GM19328 (cell line): ENCODE data around the gene CLRN3.
A peak's percentile ranks its signal among the peaks of the same experiment; 100 is the strongest.

Experiments
- ATAC-seq: cut with Tn5 transposase; IDR thresholded peaks from one replicate; pipeline ENCODE4 v1.9.1; 2021; ENCODE audit warnings: mild to moderate bottlenecking, moderate library complexity; ENCODE audit not compliant: unreplicated experiment

CLRN3 gene

DNA sequence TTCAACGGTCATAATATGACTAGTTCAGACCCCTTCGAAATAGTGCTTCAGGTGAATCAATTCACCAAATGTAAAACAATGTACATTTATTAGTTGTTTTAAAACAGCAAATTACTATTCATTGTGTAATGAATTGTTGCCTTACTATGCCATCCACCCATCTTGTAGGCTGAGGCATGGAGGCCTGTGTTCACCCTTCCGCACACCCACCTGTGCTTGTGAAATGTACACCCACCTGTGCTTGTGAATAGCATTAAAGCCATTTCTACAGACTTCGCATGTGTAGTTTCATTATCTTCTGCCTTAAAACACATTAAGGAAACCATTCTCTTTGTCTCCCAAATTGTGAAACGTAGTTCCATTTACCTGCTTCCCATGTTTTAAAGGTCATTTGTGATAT is 16.8 kb downstream of the CLRN3 start:
- ATAC-seq: no peak

DNA sequence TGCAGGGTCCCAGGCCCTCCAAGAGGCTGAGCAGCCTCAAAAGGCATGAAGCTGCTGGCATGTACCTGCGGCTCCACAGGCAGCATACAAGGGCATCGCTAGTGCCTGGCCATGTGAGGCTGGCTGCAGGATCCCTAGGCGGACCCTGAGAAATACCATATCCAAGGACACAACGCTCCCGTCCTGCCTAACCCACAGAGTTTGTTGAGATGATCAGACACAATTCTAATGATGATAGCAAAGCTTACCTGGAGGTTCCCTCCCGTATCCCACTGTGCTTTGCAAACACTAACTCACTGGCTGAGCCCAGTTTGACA is 17.3 kb downstream of the CLRN3 start:
- no peak for ATAC-seq

DNA sequence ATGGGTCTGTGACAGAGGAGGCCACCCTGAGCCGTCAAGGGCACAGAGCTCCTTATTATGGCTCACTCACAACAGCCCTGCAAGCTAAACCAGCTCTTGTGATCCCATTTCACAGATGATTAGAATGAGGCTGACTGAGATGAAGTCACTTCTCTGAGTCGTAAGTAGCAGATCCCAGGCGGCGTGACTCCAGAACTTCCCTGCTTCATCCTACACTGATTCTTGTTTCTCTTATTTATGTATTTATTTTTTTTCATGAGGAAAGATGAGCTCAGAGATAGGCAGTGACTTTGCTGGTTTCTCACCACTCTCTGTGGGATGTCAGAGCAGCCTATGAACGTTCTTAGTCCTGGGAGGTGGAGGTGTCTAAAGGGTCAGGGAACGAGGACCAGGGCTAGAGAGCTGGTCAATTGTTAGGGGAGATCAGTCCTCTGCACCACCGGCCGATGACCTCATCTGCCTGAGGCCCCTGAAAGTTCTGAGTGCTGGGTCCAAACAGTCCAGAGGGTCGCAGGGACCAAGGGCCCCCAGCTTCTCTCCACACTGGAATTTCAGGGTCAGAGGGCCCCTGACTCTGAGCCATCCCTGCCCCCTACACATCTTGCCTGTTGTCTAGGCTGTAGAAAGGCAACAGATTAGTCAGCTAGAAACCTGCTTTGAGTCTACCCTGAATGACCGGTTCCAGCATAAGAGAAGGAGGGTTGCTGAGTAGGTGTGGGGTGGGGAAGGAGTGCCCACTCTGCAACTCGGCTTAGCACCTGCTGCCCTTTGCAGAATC is 17.9 kb downstream of the CLRN3 start:
- ATAC-seq: no peak

DNA sequence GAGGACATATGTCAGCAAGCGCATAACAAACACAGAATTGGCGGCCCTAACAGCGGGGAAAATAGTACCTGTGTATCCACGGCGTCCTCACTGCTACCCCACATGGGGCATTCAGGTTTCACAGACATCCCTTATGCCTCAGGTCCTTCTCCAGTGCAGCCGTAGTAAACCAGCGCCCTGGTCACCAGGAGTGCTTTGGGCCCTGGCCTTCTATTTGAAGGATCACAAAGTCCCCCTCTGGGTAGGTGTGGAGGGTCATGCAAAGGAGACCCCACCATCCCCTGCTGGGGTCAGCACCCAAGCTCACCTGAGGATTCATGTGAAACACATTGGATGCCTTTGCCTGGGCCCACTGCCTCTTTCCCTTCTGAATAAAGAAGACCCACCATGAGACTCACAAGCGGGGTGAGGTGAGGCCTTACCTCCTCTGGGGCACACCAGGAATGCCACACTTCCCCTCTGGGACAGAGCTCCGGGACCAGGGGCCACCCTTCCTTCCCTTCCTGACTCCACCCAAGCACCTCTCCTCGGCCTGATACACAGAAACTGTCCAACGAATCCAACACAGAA is 18.8 kb downstream of the CLRN3 start:
- no peak for ATAC-seq

DNA sequence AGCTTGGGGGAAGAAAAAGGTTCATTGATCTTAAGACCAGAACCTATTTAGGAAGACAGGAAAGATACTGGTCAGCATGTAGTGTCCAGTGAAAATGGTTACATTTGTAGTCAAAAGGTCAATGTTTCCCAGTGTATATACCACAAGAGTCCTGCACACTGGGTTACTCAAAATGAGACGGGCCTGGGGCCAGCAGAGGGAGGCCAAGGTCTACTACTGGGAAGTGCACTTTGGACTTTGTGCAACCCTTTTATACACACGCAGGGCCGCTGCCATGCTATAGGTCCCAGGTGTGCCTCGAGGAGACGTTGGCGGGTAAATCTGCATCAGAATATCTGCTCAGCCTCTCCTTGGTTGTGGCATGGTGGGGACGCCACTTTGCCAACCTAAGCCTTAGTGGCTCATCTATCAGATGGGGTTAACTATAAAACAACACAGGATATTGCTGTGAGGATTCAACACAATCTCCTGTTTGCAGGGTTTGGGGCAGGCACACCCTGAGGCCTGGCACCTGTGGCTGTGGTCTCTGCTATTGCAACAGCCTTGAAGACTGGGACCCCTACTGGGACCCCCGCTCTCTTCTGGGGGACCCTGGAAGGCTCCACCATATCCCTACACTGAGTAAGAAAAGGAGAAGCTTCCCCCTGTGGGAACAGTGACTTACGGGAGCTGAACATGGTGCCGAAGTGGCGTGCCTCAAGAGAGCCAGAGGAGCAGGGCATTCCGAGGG is 19.7 kb downstream of the CLRN3 start:
- ATAC-seq: no peak

DNA sequence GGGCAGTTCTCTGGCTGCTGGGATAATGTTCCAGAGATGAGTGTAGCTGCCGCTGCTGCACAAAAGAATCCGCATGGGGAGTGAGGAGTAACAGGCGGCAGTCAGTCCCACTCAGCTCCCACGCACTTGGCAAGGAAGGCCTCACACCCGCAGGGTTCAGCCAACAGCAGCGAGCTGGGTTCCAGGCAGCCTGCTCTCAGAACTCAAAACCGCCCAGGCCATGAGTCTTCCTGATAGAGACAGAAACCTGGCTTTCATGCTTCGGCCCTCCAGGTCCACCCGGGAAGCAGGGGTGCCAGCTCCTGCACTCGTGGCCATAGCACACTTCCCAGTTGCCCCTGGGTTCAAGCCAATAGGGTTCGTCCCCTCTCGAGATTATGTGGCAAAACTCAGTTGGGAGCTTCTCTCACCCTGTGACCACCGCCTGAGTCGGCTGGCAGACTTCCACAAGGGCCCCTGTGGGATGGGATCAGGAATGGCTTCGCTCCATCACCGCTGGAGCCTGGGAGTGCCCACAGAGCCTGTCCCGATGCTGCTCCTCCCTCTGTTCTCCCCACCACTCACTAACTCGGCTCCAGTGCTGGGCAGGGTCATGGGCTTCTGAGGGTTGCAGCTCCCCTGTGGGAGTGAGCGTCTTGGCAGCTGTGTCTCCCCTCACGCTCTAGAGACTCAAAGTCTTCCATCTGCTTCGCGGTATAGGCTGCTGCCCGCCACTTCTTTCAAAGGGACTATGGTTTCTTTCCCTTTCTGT is 20.6 kb downstream of the CLRN3 start:
- ATAC-seq: no peak

DNA sequence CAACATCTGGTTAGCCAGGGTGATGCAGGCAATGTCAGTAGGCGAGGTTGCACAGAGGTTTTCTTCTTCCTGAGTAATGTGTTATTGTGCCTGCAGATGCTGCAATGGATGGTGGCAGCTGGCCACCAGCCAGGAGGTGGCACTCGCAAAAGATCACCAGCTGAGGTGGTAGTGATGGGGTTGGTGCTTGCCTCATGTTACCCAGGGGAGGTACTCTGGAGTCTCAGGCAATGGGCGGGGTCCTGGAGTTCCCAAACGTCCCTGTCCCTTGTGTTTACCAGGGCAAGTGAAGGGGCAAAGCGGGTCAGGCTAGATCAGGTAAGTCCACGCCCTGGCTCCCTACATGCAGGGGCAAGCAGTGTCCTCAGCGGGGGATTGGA is 21.1 kb downstream of the CLRN3 start:
- ATAC-seq: no peak

DNA sequence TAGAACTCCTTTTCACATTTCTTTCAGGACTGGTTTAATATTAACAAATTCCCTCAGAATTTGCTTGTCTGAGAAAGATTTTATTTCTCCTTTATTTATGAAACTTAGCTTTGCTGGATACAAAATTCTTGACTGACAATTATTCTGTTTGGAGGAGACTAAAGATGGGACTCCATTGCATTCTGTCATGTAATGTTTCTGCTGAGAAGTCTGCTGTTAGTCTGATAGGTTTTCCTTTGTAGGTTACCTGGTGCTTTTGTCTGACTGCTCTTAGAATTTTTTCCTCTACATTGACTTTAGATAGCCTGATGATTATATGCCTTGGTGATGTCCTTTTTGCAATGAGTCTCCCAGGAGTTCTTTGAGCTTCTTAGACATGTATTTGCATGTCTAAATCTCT is 23.4 kb downstream of the CLRN3 start:
- no peak for ATAC-seq

DNA sequence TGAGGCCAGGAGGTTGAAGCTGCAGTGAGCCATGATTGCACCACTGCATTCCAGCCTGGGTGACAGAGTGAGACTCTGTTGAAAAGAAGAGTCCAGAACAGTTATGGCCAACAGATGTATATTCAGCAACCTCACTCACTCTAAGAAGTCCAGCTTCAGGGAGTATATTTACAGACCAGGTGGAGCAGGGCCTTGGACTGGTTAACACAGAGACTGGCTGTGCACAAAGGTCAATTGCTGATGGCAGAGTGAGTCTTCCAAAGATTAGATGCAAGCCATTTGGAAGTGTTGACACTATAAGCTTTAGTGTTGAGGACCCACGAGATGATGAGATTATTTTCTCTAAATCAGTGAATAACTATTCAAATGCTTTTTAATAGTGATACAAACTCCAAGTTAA is 24.9 kb downstream of the CLRN3 start:
- no peak for ATAC-seq

DNA sequence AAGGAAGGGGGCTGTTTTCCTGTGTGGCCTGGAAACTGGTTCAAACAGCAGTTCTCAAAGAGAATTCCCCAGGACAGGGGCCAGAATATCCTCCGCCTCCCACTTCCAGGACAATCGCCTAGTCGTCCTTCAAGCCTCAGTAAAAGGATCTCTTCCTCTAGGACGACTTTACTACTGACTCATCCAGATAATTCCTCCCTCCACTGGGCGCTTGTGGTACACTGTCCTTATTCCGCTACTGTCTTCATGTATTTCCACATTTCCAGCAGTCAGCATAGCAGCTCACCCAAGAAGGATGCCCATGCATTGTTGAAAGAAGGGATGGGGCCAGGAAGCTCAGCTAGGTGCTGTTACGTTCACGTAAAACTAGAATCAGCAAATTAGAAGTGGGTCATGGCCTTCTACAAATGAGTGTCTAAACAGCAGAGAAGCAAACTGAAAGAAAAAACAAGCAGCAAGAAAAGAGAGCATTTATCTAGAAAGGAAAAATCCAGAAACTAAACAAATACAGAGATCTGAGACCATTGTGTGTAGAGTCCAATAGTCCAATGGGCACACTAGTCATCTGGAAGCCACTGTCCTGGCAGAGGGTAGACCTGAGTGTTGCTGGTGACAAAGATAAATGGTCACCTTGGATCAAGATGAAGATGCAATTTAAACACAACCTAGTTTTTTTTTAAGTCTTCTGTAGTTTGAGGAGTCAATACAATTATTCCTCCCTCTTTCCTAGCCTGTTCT is 26.3 kb downstream of the CLRN3 start:
- no peak for ATAC-seq

DNA sequence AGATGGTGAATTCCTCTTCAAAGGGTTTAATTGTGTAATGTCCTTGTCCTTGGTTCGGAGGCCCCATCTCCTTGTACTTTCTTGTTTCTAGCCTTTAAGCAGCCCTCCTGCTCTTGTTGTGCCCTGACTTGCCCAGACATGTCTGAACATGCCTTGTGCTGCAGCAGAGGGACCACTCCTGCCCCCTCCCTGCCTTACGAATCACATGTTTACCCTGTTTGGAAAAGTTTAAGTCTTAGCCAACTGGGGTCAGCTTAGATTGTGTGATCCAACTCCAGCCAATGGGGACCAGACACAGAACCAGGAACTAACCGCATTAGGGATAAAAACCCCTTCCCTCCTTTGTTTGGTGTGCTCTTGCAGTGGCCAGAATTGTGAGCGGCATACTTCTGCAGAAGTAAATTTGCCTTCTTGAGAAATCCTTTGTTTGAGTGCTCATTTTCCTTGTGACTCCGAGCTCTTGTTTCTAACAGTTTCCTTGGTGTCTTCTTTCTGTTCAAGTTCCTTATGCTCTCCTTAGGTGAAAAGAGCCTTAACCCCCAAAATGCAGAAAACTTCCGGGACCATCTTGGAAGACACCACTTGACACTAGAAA is 29.4 kb downstream of the CLRN3 start:
- no peak for ATAC-seq

DNA sequence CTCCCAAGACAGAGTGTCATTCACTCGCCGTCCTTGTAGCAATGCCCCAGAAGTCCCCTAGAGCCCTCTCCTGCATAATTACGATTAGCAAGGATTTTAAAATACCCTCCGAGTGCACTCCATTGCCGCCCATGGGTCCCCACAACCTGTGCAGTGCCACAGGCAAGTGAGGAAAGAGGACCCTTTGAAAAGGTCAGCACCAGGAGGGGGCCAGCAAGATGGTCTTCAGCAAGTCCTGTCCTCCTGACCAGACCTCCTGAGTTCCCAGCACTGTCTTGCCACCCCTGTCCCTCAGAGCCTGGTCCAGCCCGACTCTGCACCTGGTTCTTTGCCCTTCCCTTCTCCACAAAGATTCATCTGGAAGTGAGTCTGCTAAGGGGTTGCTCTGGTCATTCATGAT is 32.1 kb downstream of the CLRN3 start:
- ATAC-seq: no peak

DNA sequence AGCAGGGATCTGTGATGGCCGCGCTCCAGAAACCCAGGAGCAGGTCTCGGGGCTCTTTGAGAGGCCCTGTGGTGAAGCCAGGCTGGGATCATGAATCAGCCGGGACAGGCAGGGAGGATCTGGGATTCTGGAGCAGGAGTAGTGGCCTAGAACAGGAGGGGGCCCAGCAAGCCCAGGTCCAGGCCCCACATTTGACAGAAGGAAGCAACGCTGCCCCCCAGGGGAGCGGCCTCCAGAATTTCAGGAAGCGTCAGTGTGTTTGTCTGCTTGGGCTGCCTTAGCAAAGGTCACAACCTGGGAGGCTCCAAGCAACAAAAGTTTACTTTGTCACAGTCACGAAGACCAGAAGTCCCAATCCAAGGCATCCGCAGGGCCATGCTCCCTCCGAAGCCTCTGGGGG is 36.8 kb downstream of the CLRN3 start:
- no peak for ATAC-seq

DNA sequence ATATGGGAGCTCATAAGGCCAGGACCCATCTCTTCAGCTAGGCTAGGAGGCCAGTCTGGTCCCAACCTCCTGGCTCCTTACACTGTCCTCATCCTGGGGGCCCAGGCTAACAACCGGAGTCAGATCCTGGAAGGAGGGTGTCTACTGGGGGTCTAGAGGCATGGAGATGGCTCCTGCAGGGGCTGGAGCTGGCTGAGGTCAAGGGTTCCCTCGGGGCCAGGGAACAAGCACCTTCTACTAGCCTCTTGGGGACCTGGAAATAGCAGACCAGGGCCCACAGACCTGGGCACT is 37.2 kb downstream of the CLRN3 start:
- no peak for ATAC-seq

DNA sequence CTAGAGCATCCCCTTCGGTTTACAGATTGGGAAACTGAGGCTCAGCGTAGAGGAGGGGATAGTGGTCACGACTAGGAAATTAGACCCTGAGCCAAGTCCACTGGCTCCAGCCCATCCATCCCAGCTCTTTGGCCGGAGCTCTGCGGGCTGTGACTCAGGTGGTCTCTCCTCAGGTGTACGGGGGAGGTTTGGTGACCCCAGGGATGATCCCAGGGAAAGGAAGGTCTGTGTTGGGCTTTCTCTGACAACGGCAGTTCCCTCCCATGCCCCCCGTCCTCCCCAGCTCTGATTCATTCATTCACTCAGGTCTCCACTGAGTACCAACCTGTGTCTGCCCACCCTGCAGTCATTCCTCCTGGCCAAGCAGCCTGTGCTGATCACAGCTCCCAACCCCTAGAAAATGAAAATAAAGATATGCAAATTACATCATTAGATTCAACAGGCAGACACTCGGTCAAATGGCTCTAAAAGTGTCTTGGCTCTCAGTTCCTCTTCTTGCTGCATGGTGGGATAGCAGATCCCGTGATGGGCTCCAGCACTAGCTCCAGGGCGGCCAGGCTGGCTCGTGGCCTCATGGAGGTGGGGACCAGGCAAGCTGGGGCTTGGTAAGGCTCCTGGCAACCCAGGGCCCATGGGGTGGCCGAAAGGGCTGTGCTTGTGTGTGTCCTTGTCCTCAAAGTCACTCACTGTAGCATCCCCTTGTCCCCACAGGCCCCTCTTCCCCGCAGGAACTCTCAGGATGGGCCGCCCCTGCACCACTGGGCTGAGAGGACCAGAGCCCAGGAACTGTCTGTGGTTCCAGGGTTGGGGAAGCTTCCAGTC is 37.8 kb downstream of the CLRN3 start:
- ATAC-seq: peak; percentile 39

DNA sequence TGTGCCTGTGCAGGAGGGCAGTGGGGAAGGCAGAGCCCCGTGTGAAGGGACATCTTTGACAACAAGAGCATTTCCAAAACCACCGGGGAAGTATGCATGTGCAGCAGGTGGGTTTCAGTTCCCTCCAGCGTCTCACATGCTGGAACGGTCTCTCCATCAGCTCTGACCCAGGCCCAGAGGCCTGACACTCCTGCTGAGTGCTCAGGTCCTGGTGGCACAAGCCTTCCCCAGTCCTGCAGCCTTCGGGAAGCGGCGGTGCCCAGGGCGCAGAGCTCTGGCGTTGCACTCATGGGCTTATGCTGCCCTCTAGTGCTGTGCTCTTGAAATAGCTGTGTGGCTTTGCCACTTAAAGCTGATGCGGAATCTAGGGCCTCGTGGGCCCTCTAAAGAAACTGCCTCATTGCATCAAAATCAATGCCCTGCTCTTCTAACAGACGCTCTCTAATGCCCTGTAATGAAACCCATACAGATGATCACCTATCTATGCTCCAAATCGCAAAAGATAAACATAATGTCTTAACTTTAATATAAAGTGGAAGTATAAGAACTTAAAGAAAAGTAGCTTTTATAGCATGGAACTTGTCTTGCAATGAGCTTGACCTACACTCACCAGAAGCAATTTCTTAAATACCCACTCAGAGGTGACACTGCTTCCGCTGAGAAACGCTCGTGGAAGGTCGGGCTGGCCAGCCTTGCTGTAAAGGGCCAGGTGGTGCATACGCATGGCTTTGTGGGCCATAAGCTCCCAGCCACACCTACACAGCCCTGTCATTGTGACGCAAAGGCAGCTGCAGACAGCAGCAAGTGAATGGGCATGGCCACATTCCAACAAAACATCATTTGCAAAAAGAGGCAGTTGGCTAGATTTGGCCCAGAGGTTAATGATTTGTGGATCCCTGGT is 38.6 kb downstream of the CLRN3 start:
- ATAC-seq: peak; percentile 55

DNA sequence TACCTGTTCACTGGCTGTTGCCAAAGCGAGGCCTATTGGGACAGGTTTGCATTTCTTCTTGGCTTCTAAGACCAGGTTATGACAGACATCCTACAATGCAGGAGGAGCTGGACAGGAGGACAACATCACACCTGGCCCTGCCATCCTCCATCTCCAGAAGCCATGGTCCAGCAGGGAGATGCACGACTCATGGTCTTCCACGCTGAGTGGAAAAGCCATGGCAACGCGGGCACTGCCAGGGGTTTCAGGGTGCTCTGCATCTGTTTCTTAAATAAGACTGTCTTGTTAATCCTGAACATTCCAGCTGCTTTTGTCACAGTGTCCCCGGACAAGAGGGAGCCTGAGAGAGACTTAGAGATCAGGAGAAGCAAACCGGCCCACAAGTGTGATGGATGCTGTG is 40.3 kb downstream of the CLRN3 start:
- ATAC-seq: no peak

DNA sequence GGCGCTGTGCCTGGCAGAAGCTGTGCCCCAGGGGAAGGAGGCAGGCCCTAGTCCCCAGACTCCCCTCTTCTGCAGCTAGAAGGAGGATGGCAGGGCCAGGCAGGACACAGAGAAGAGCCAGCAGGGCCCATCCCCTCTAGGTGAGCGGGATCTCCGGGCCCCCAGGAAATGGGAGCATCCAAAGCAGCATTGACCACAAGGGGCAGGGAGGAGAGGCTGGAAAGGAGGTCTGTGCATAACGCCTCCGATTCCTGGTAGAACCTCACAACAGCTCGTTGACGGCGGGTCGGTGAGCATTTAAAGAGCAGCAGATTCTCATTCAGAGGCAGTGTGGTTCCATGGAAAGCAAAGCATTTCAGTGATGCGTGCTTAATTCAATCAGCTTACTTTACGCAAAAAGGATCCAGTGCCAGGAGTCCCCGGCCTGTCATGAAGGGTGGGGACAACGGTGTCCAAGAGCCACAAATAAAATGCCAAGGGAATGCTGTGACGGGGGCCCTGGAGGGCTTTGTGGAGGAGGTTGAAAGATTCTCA is 41.0 kb downstream of the CLRN3 start:
- ATAC-seq: no peak

DNA sequence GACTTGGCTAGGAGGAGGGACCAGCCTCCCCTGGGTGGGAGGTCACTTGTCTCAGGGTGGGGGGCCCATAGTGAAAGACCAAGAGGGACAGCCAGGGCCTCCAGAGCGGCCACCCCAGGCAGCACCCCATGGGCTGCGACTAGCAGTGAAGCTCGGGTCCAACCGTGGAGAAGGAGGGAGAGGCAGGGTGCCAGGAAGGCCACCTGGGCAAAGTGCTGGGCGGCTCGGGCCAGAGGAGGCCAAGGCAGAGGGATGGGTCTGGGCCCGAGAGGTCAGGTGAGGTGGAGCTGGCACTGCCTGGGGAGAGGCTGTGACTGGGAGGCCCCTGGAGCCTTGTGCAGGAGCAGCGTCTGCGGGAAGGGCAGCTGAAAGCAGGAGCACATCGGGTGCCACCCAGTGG is 41.8 kb downstream of the CLRN3 start:
- ATAC-seq: no peak
